B cell (primary cell): ENCODE data around the gene ZNF780A. TPM values are rescaled to one million over a fixed set of nuclear protein-coding genes. Genes with fewer than 3 reads are reported as not detected.

Experiments used
- ATAC-seq: fragments of 200-7000 bp; cut with Tn5 transposase; one replicate; pipeline ENCODE4 v1.10.0; 2021; ENCODE audit warnings: low read depth, mild to moderate bottlenecking, moderate number of reproducible peaks, moderate library complexity
- CTCF ChIA-PET: fragments of 350-600 bp; sonication (Branson Sonifier 250); formaldehyde crosslinking; loops from one replicate; lab custom pipeline; 2021; ENCODE audit warnings: antibody characterized with exemption, inconsistent platforms; lab: Charles Lee
- POLR2A ChIA-PET: fragments of 350-600 bp; sonication (Branson Sonifier 250); formaldehyde crosslinking; loops from one replicate; lab custom pipeline; 2021; ENCODE audit warnings: antibody characterized with exemption; lab: Charles Lee
- DNase-seq: peaks from one replicate; pipeline ENCODE4 v3.0.0; 2013
- H2AFZ ChIP-seq: 2 replicates; pipeline ENCODE4 v1.6.1; 2012; ENCODE audit warnings: mild to moderate bottlenecking, low read depth, low read length; ENCODE audit not compliant: insufficient read depth, poor library complexity, severe bottlenecking
- H3K27ac ChIP-seq, 2 donors: 1 replicate in 1 of 2; 2 replicates in 1 of 2; pipeline ENCODE4 v1.5.1; 2012 to 2013; ENCODE audit warnings: low read length in 2 of 2, mild to moderate bottlenecking in 2 of 2, moderate library complexity in 1 of 2
- H3K27me3 ChIP-seq, 4 experiments: fragments of 200-600 bp in 1 of 4; sonication (generic) in 1 of 4; replicated peaks in 1 of 4; 1 replicate in 2 of 4; 2 replicates in 2 of 4; pipeline versions ENCODE4 v1.6.1 to v1.7.0; 2013 to 2016; ENCODE audit warnings: low read length in 3 of 4, mild to moderate bottlenecking in 2 of 4, mixed read lengths in 1 of 4, moderate library complexity in 1 of 4; ENCODE audit not compliant: insufficient read depth in 4 of 4, control insufficient read depth in 3 of 4; ENCODE audit errors: control extremely low read depth in 1 of 4
- H3K36me3 ChIP-seq, 2 experiments: replicated peaks in 1 of 2; 1 replicate in 1 of 2; 2 replicates in 1 of 2; pipeline versions ENCODE4 v1.6.1 to v1.7.1; 2013; ENCODE audit warnings: low read length in 1 of 2; ENCODE audit not compliant: insufficient read depth in 2 of 2, control insufficient read depth in 1 of 2; ENCODE audit errors: control extremely low read depth in 1 of 2, extremely low read depth in 1 of 2
- H3K4me1 ChIP-seq, 2 donors: fragments of 200-600 bp in 1 of 2; sonication (generic) in 1 of 2; 1 replicate in 1 of 2; 2 replicates in 1 of 2; pipeline versions ENCODE4 v1.5.1 to v1.6.1; 2013 to 2017; ENCODE audit warnings: low read length in 2 of 2; ENCODE audit not compliant: control insufficient read depth in 2 of 2, insufficient read depth in 2 of 2
- H3K4me2 ChIP-seq: replicated peaks from 2 replicates; pipeline ENCODE3; 2012; ENCODE audit warnings: mild to moderate bottlenecking, low read depth, low read length; ENCODE audit not compliant: poor library complexity, severe bottlenecking
- H3K4me3 ChIP-seq, 5 experiments: fragments of 200-600 bp in 1 of 5; sonication (generic) in 1 of 5; 1 replicate in 3 of 5; 2 replicates in 2 of 5; pipeline versions ENCODE4 v1.5.1 to v1.7.0; 2011 to 2016; ENCODE audit warnings: low read length in 4 of 5, mild to moderate bottlenecking in 4 of 5, low read depth in 2 of 5, control low read depth in 1 of 5, moderate library complexity in 1 of 5; ENCODE audit not compliant: insufficient read depth in 1 of 5; ENCODE audit errors: control extremely low read depth in 1 of 5, extremely low read depth in 1 of 5
- H3K79me2 ChIP-seq: fragments of 200-600 bp; sonication (generic); one replicate; pipeline ENCODE4 v1.6.0; 2016; ENCODE audit warnings: low read length; ENCODE audit not compliant: control insufficient read depth, insufficient read depth
- H3K9ac ChIP-seq: fragments of 200-600 bp; sonication (generic); 2 replicates; pipeline ENCODE4 v1.6.1; 2017; ENCODE audit warnings: mild to moderate bottlenecking, low read length, moderate library complexity
- H3K9me3 ChIP-seq, 3 donors: one replicate each; pipeline versions ENCODE4 v1.6.1 to v1.7.1; 2013; ENCODE audit warnings: low read length in 2 of 3; ENCODE audit not compliant: control insufficient read depth in 2 of 3, insufficient read depth in 1 of 3; ENCODE audit errors: control extremely low read depth in 1 of 3
- H4K20me1 ChIP-seq: 2 replicates; pipeline ENCODE4 v1.6.0; 2012; ENCODE audit warnings: mild to moderate bottlenecking, low read length; ENCODE audit not compliant: insufficient read depth, control insufficient read depth, poor library complexity, severe bottlenecking
- H3K27ac Mint-ChIP-seq: one replicate; pipeline ENCODE4 v1.8.0; 2021; ENCODE audit warnings: mixed read lengths
- H3K27me3 Mint-ChIP-seq: one replicate; pipeline ENCODE4 v1.8.0; 2021; ENCODE audit warnings: mixed read lengths
- H3K4me1 Mint-ChIP-seq: one replicate; pipeline ENCODE4 v1.8.0; 2021; ENCODE audit warnings: mixed read lengths
- H3K4me3 Mint-ChIP-seq: one replicate; pipeline ENCODE4 v1.8.0; 2021; ENCODE audit warnings: mixed read lengths
- H3K9me3 Mint-ChIP-seq: one replicate; pipeline ENCODE4 v1.8.0; 2022; ENCODE audit warnings: mixed read lengths; ENCODE audit not compliant: insufficient read depth
- EZH2 ChIP-seq: IDR thresholded peaks from 2 replicates; pipeline ENCODE4 v1.6.1; 2012; ENCODE audit warnings: borderline replicate concordance, low read depth, mild to moderate bottlenecking, moderate library complexity, low read length; ENCODE audit not compliant: insufficient read depth, poor library complexity, severe bottlenecking
- WGBS: methylation state at CpG from one replicate; pipeline ENCODE4 v1.1.5; 2013; ENCODE audit warnings: missing lambda C conversion rate; ENCODE audit not compliant: insufficient coverage; 5-methylcytosine and 5-hydroxymethylcytosine counted together
- intact Hi-C: fragments of 100-400 bp; cut with micrococcal nuclease; formaldehyde crosslinking; loops from one replicate; pipeline ENCODE4 v1.10.0; 2022
- polyA plus RNA-seq: library from polyadenylated mRNA; depleted of rRNA; stranded (reverse); fragments of >200 nt; gene quantifications from 2 replicates; pipeline ENCODE4 v1.2.3, GENCODE V29; 2012
- total RNA-seq, 2 donors: library from RNA; stranded (reverse); fragments of 120-200 nt in 1 of 2; gene quantifications; 1 replicate in 1 of 2; 2 replicates in 1 of 2; pipeline versions ENCODE4 v1.2.3 to v1.2.4, GENCODE V29; 2013 to 2022
- TF ChIP-seq, protein P1 (sequence below): fragments of 200-600 bp; IDR thresholded peaks from one replicate; pipeline ENCODE4 v1.8.0; 2022; ENCODE audit warnings: antibody characterized with exemption, mild to moderate bottlenecking

ZNF780A gene
- total and polyA plus RNA-seq, 2 donors (not counting 1 experiment from before 2014, with no cell fraction given) = 9.2 to 32.8 TPM

DNA sequence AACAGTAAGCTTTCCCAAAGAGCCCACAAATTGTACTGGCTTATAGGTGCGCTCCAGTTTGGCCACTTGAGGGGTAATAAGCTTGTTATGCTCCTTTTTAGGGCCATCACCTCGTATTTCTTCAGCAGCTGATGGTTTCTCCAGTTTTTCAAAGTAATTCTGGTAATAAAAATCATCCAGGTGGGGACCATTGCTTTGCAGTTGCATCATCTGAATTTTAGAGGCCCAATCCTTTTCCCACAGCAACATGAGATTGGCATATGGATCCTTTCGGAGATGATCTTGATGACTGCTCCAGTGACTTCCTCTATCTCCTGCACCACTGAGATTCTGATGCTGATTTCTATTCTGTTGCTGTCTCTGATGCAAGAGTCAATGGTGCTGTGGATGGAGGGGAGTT, 66.8 kb downstream of the ZNF780A start:
- no peaks in the 10 kb centered on the region for H3K27me3 Mint-ChIP-seq
- Histone ChIP-seq H3K4me1 (no peaks in the 10 kb centered on the region), H3K9ac (no peak overlapping the region), H3K79me2 (no peaks in the 10 kb centered on the region), H3K4me2 (no peak overlapping the region), H3K9me3 (peaks cover 15 to 66% (median 37%) of the 10 kb centered on the region in 3 donors), H3K27ac (no peak overlapping the region), H3K4me3 (no peak overlapping the region), H3K27me3 (no peaks in the 10 kb centered on the region), H3K36me3 (no peaks in the 10 kb centered on the region), H4K20me1 (no peaks in the 10 kb centered on the region), H2AFZ (no peak overlapping the region)
- ATAC-seq (no peak), DNase-seq (no peak)
- H3K4me3 Mint-ChIP-seq = no peak overlapping the region
- 44% methylated on average over 1 of the region's 3 CpGs for WGBS
- POLR2A ChIA-PET = no interaction called here
- no peaks in the 10 kb centered on the region for H3K4me1 Mint-ChIP-seq
- CTCF ChIA-PET = no interaction called here
- H3K27ac Mint-ChIP-seq = no peak overlapping the region
- H3K9me3 Mint-ChIP-seq = peaks cover 22% of the 10 kb centered on the region
- intact Hi-C loops = no loop called here
- TF ChIP-seq EZH2 = no peak
- TF ChIP-seq, protein P1, sequence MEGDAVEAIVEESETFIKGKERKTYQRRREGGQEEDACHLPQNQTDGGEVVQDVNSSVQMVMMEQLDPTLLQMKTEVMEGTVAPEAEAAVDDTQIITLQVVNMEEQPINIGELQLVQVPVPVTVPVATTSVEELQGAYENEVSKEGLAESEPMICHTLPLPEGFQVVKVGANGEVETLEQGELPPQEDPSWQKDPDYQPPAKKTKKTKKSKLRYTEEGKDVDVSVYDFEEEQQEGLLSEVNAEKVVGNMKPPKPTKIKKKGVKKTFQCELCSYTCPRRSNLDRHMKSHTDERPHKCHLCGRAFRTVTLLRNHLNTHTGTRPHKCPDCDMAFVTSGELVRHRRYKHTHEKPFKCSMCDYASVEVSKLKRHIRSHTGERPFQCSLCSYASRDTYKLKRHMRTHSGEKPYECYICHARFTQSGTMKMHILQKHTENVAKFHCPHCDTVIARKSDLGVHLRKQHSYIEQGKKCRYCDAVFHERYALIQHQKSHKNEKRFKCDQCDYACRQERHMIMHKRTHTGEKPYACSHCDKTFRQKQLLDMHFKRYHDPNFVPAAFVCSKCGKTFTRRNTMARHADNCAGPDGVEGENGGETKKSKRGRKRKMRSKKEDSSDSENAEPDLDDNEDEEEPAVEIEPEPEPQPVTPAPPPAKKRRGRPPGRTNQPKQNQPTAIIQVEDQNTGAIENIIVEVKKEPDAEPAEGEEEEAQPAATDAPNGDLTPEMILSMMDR = no peak

Other genes starting within 250 kb of the ZNF780A start
- gene FBL, start 244.6 kb downstream of the ZNF780A start, total RNA-seq = 253 and 254 TPM in 2 replicates
- gene FBL, start 244.6 kb downstream of the ZNF780A start, polyA plus RNA-seq = 320 and 376 TPM in 2 replicates
- gene FCGBP, start 156.3 kb downstream of the ZNF780A start, total RNA-seq = 22.9 and 23.4 TPM in 2 replicates
- 5.7 and 11.3 TPM in 2 replicates for gene FCGBP, start 156.3 kb downstream of the ZNF780A start, polyA plus RNA-seq
- 56.6 and 58.2 TPM in 2 replicates for gene PSMC4, start 119.8 kb downstream of the ZNF780A start, total RNA-seq
- gene PSMC4, start 119.8 kb downstream of the ZNF780A start, polyA plus RNA-seq = 63.0 and 90.5 TPM in 2 replicates
- gene ZNF546, start 93.9 kb downstream of the ZNF780A start, total RNA-seq = 15.7 and 16.6 TPM in 2 replicates
- gene ZNF546, start 93.9 kb downstream of the ZNF780A start, polyA plus RNA-seq = 1.8 and 3.8 TPM in 2 replicates
- gene ZNF780B, start 34.7 kb downstream of the ZNF780A start, total RNA-seq = 57.4 and 57.6 TPM in 2 replicates
- 5.2 and 8.5 TPM in 2 replicates for gene ZNF780B, start 34.7 kb downstream of the ZNF780A start, polyA plus RNA-seq
- 35.9 and 41.6 TPM in 2 replicates for gene MAP3K10, start 100.5 kb upstream of the ZNF780A start, total RNA-seq
- 22.5 and 28.2 TPM in 2 replicates for gene MAP3K10, start 100.5 kb upstream of the ZNF780A start, polyA plus RNA-seq
- gene TTC9B, start 127.4 kb upstream of the ZNF780A start, total RNA-seq = not detected in 2 replicates
- gene TTC9B, start 127.4 kb upstream of the ZNF780A start, polyA plus RNA-seq = 0.04 TPM in 1 of 2 replicates, not detected in the other
- 0.64 and 0.66 TPM in 2 replicates for gene CCNP, start 135.7 kb upstream of the ZNF780A start, total RNA-seq
- 0.85 and 1.5 TPM in 2 replicates for gene CCNP, start 135.7 kb upstream of the ZNF780A start, polyA plus RNA-seq
- gene AKT2, start 194.4 kb upstream of the ZNF780A start, total RNA-seq = 243 and 248 TPM in 2 replicates
- 195 and 221 TPM in 2 replicates for gene AKT2, start 194.4 kb upstream of the ZNF780A start, polyA plus RNA-seq